AG04449 (cell line): Measurements from ENCODE around the gene PTGES3L.

ENCODE experiments used
- CTCF ChIA-PET: fragments of 350-600 bp; formaldehyde crosslinking; extraction: SDS; loops from one replicate; lab custom pipeline; 2021; ENCODE audit warnings: antibody characterized with exemption; lab: Yijun Ruan, JAX
- POLR2A ChIA-PET: fragments of 400-600, 350-600 bp; formaldehyde crosslinking; extraction: SDS; loops from one replicate; lab custom pipeline; 2020; ENCODE audit warnings: antibody characterized with exemption, inconsistent platforms; lab: Yijun Ruan, JAX
- DNase-seq: peaks from one replicate; pipeline ENCODE4 v3.0.0-alpha.2; 2010; ENCODE audit warnings: low read depth, low spot score
- H3K4me3 ChIP-seq: 2 replicates; pipeline ENCODE4 v1.5.1; 2011; ENCODE audit warnings: low read depth, mild to moderate bottlenecking, control low read depth, low read length
- TF ChIP-seq, protein P1 (sequence below): IDR thresholded peaks from one replicate; pipeline ENCODE4 v1.5.1; 2011; ENCODE audit warnings: mild to moderate bottlenecking, moderate library complexity, low read length, control low read depth, inconsistent platforms; ENCODE audit not compliant: insufficient read depth; ENCODE audit errors: missing control alignments

Gene PTGES3L

DNA sequence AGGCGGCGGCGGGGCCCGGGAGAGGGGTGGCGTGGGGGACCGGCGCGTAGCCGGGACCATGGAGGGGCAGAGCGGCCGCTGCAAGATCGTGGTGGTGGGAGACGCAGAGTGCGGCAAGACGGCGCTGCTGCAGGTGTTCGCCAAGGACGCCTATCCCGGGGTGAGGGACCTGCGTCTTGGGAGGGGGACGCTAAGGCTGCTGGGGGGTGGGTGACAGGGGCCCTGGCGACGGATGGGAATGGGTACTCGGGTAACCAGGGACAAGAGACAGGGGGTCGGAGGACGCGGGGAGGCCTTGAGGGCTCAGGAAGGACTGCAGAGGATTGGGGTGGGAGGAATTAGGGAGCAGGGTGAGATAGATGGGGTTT is 45.4 kb upstream of the PTGES3L start:
- no peak for DNase-seq
- TF ChIP-seq, protein P1, sequence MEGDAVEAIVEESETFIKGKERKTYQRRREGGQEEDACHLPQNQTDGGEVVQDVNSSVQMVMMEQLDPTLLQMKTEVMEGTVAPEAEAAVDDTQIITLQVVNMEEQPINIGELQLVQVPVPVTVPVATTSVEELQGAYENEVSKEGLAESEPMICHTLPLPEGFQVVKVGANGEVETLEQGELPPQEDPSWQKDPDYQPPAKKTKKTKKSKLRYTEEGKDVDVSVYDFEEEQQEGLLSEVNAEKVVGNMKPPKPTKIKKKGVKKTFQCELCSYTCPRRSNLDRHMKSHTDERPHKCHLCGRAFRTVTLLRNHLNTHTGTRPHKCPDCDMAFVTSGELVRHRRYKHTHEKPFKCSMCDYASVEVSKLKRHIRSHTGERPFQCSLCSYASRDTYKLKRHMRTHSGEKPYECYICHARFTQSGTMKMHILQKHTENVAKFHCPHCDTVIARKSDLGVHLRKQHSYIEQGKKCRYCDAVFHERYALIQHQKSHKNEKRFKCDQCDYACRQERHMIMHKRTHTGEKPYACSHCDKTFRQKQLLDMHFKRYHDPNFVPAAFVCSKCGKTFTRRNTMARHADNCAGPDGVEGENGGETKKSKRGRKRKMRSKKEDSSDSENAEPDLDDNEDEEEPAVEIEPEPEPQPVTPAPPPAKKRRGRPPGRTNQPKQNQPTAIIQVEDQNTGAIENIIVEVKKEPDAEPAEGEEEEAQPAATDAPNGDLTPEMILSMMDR, result no peak
- peak overlapping the region; percentile 49 for H3K4me3 ChIP-seq
- CTCF ChIA-PET, result interaction anchor here (1.4 to 2.2 kb wide), 5 partner anchors 13 to 154 kb away, joined by 3 to 16 read pairs (median 5); partner anchors contain the start of gene NBR1
- POLR2A ChIA-PET, result interaction anchor here (0.8 kb wide), 1 partner anchor 18 kb away, joined by 3 read pairs; no protein-coding TSS in a partner anchor

DNA sequence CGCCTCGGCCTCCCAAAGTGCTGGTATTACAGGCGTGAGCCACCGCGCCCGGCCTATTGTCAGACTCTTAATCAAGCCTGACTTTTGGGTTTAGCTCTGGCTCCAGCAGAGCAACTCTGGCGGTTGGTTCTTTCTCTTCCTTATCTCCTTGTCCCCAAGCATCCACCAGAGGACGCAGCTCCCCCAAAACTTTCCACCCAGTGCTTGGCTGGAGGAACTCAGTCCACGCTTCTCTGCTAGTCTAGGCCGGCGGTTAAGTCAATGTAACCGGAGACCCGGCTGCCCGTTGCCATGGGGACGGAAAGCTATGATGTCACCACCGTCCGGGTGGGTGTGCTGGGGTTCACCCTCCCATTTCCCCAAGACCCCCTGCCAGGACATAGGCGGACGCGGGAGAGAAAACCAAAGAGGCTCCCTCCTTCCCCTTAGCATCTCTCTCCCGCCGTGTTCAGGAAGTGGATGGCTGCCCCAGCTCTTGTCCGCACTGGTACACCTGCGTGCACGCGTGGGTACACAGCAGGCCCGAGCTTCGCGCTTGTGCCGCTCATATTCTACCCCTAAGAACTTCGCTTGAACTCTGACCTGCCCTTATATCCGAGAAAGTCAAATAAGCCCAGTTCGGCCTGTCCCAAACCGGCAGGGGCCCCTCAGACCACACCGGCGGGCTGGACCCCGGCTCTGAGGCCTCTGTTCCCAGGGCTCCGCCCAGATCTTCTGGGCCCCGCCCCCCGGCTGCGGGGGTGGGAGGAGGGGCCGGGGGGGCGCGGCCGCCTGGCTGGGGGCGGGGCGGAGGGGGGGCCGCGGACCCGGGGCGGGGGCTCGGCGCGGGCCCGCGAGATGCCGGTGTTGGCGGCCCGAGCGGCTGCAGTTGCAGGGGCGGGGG is 44.8 kb upstream of the PTGES3L start, which contains the start of gene RND2:
Gene RND2 (plus strand): TSS at position 825 of the 883 bp plus-strand sequence. CDS start 117 bp downstream, outside the sequence.
- ChIA-PET POLR2A (interaction anchor here (0.6 to 1.9 kb wide), 8 partner anchors 18 to 291 kb away, joined by 3 to 14 read pairs (median 4); partner anchors contain the start of genes IFI35, NBR1, RPL27 and TMEM106A), CTCF (interaction anchor here (0.6 to 2.2 kb wide), 33 partner anchors 10 to 315 kb away, joined by 3 to 17 read pairs (median 5); partner anchors contain the start of genes BRCA1 and NBR1)
- H3K4me3 ChIP-seq, result peak within 1 kb of the TSS; percentile 66
- DNase-seq, result peak; percentile 56
- TF ChIP-seq, protein P1, result peak; percentile 84

DNA sequence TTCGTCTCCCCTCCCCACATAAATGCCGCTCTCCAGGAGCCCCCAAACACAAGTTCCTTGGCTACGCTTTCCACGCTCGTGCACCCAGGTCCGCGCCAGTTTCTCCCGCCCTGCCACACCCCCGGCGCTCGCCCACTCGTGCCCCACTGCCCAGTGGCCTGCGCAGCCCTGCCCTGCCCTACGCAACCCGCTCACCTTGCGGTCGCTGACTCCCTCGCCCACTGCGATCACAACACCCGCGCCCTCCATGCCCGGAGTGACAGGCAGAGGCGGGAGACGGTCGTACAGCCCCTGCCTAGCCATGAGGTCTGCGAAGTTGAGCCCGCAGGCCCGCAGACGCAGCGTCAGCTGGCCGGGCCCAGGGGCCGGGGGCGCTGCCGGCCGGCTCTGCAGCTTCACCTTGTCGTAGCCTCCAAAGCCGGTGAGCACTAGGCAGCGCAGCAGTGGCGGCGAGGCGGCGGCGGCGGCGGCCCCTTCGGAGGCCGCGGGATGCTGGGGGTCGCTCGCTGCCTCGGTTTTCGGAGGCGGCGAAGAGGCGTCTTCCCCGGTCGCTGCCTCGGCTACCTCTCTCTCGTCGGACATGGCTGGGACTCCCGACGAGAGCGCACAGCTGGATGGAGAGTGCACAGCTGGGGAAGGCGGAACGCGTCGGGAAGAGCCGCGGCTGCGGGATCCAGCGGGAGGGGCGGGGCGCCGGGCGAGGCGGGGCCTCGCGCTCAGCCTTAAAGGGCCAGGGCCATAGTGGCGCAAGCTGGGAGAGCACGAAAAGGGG is 42.0 kb upstream of the PTGES3L start, which contains the start of gene VAT1:
Gene VAT1 (minus strand): TSS at position 645 of the 772 bp plus-strand sequence. CDS start 63 bp downstream, at position 582.
- H3K4me3 ChIP-seq, result peak within 1 kb of the TSS; percentile 98
- TF ChIP-seq, protein P1, result no peak
- DNase-seq, result no peak
- ChIA-PET POLR2A (interaction anchor here (0.6 to 2.0 kb wide), 4 partner anchors 24 to 1087 kb away, joined by 3 to 13 read pairs (median 7); partner anchors contain the start of gene RPL27), CTCF (interaction anchor here (1.5 to 2.2 kb wide), 2 partner anchors 24 to 149 kb away, joined by 3 to 6 read pairs; partner anchors contain the start of genes NBR1 and RPL27)

DNA sequence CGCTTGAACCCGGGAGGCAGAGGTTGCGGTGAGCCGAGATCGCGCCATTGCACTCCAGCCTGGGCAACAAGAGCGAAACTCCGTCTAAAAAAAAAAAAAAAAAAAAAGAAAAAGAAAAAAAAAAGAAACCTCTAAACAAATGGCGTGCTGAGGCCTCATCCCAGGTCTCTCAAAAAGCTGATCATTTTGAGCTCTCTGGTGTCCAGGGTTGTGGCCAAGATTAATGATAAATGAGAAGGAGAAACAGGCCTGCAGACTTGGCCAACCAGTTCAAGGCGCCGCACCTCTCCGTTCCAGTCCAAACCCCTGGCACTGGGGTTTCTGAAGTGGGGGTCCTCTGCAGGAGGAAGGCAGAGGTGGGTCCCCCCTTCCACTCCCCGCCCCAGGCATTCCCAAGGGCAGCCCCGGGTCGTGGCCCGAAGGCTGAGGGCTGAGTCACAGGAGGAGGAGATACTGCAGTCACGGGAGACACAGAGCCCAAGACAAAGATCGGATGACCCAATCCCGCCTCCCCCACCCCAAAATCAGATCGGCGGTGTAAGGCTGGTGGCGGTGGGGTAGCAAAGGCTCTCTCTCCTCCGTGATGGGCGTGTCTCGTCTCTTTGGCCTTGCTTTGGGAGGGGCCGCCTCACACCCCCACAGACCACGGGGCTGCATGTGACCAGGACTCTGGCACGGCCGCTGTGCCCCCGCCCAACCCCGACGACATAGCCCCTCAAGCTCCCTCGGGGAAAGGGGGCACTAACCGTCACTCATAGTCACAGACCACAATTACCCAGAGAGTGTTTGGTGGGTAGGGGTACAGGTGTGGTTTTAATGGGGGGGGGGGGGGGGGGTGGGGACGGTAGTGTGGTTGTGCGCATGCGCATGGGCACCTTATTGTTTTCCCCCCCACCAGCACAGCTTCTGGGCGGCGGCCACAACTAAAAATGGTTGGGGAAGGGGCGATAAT is 41.2 kb upstream of the PTGES3L start:
- peak overlapping the region; percentile 98 for H3K4me3 ChIP-seq
- ChIA-PET POLR2A (interaction anchor here (0.6 to 2.0 kb wide), 4 partner anchors 14 to 295 kb away, joined by 3 to 13 read pairs (median 8); partner anchors contain the start of genes IFI35 and RPL27), CTCF (interaction anchor here (1.3 to 2.2 kb wide), 3 partner anchors 10 to 150 kb away, joined by 3 to 6 read pairs (median 4); partner anchors contain the start of genes NBR1 and RPL27)
- no peak for DNase-seq
- TF ChIP-seq, protein P1, result no peak

DNA sequence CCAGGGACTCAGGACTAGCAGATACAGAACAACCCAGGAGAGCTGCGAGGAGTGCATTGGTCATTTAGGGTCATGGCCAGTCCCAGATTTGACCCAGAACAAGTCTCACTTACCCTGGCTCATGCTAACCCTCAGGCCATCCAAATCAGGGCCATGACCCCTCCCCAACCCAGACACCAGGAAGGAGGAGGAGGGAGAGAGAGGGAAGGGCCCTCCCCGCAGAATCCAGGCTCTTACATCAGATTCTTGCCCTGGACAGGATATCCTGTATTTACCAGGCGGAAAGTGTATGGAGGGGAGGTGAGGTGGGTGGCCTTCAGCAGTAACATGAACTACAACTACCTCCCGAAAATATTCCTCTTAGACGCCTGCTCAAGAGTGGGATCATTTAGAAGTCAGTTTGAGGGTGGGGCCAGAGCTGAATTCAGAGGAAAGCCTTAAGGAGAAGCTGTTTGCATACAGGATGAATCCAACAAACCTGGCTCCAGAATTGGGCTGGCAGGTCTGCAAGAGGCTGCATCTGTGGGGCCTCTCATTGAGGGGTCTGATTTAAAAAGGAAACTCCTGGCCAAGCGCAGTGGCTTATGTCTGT is 40.2 kb upstream of the PTGES3L start:
- CTCF ChIA-PET, result interaction anchor here (1.3 to 2.2 kb wide), 3 partner anchors 9 to 151 kb away, joined by 3 to 6 read pairs (median 4); partner anchors contain the start of genes NBR1 and RPL27
- H3K4me3 ChIP-seq, result no peak overlapping the region

More for the DNA sequence above, 40.2 kb upstream of the PTGES3L start:
- DNase-seq, result no peak
- POLR2A ChIA-PET, result interaction anchor here (0.6 kb wide), 1 partner anchor 180 kb away, joined by 3 read pairs; no protein-coding TSS in a partner anchor
- TF ChIP-seq, protein P1, result no peak
